Retinal pigment epithelial cell (primary cell): ENCODE results near the gene ABCG5.

Experiments used
- DNase-seq: peaks from one replicate; pipeline ENCODE4 v3.0.0-alpha.2; 2010; ENCODE audit warnings: low read depth
- H3K4me3 ChIP-seq: 2 replicates; pipeline ENCODE4 v1.5.1; 2011; ENCODE audit warnings: mild to moderate bottlenecking, low read length, control low read depth, moderate library complexity
- CTCF ChIP-seq: conservative IDR thresholded peaks from 2 replicates; pipeline ENCODE4 v1.5.1; 2011; ENCODE audit warnings: low read depth, low read length, control low read depth, inconsistent platforms

The ABCG5 gene

GRCh38 chr2:43796206-43796605 is 42.4 kb downstream of the ABCG5 start:
- no peak overlapping the region for H3K4me3 ChIP-seq
- TF ChIP-seq CTCF, result no peak
- no peak for DNase-seq

GRCh38 chr2:43794956-43795355 is 43.7 kb downstream of the ABCG5 start:
- no peak overlapping the region for H3K4me3 ChIP-seq
- no peak for DNase-seq
- TF ChIP-seq CTCF, result no peak

- TF ChIP-seq CTCF, result no peak
- no peak for DNase-seq
Measured at GRCh38 chr2:43792653-43793052, 46.0 kb downstream of the ABCG5 start.

GRCh38 chr2:43791035-43791765 is 47.4 kb downstream of the ABCG5 start:
- H3K4me3 ChIP-seq, result no peak overlapping the region
- TF ChIP-seq CTCF, result no peak
- no peak for DNase-seq

More at GRCh38 chr2:43792653-43793052, 46.0 kb downstream of the ABCG5 start:
- H3K4me3 ChIP-seq, result no peak overlapping the region

- no peak overlapping the region for H3K4me3 ChIP-seq
- no peak for TF ChIP-seq CTCF
- DNase-seq, result no peak
Measured at GRCh38 chr2:43790147-43790546, 48.5 kb downstream of the ABCG5 start.

GRCh38 chr2:43788646-43789045 is 50.0 kb downstream of the ABCG5 start:
- no peak for TF ChIP-seq CTCF
- no peak for DNase-seq

GRCh38 chr2:43787895-43788294 is 50.7 kb downstream of the ABCG5 start:
- no peak for TF ChIP-seq CTCF
- H3K4me3 ChIP-seq, result no peak overlapping the region
- DNase-seq, result no peak

More at GRCh38 chr2:43788646-43789045, 50.0 kb downstream of the ABCG5 start:
- no peak overlapping the region for H3K4me3 ChIP-seq
